ENCODE measurements around the gene FFAR2.
"Not testable (repeated sequence)": the region's sequence is repeated elsewhere in the genome, so short reads cannot be mapped to it uniquely, and the experiment has no call there.

FFAR2 gene

GRCh38 chr19:35408284-35409171 is 39.5 kb upstream of the FFAR2 start:
- Histone ChIP-seq H3K4me3 (ENCODE audit: low read depth, low read length) (no peak overlapping the region), H3K27ac (ENCODE audit: low read depth, low read length) (no peak overlapping the region), H3K4me1 (ENCODE audit: control insufficient read depth, insufficient read depth, low read length, unreplicated experiment) (no peaks in the 10 kb centered on the region), H3K27me3 (ENCODE audit: insufficient read depth, low read length) (peaks cover 37% of the 10 kb centered on the region), H3K79me2 (ENCODE audit: control insufficient read depth, insufficient read depth, low read length, unreplicated experiment) (no peaks in the 10 kb centered on the region), H3K36me3 (ENCODE audit: insufficient read depth, low read length) (no peaks in the 10 kb centered on the region), H2AFZ (ENCODE audit: low read length, unreplicated experiment) (no peak overlapping the region)

- Histone ChIP-seq H3K27me3 (ENCODE audit: insufficient read depth, low read length) (peaks cover 42% of the 10 kb centered on the region), H3K36me3 (ENCODE audit: insufficient read depth, low read length) (no peaks in the 10 kb centered on the region), H2AFZ (ENCODE audit: low read length, unreplicated experiment) (no peak overlapping the region), H3K79me2 (ENCODE audit: control insufficient read depth, insufficient read depth, low read length, unreplicated experiment) (no peaks in the 10 kb centered on the region), H3K4me3 (ENCODE audit: low read depth, low read length) (no peak overlapping the region), H3K4me1 (ENCODE audit: control insufficient read depth, insufficient read depth, low read length, unreplicated experiment) (no peaks in the 10 kb centered on the region), H3K27ac (ENCODE audit: low read depth, low read length) (no peak overlapping the region)
Observed at GRCh38 chr19:35409191-35409590, 38.9 kb upstream of the FFAR2 start.

GRCh38 chr19:35410487-35410886 is 37.6 kb upstream of the FFAR2 start:
- H3K27ac ChIP-seq (ENCODE audit: low read depth, low read length) = no peak overlapping the region
- no peaks in the 10 kb centered on the region for H3K79me2 ChIP-seq (ENCODE audit: control insufficient read depth, insufficient read depth, low read length, unreplicated experiment)
- peaks cover 50% of the 10 kb centered on the region for H3K27me3 ChIP-seq (ENCODE audit: insufficient read depth, low read length)
- H2AFZ ChIP-seq (ENCODE audit: low read length, unreplicated experiment) = no peak overlapping the region
- H3K4me1 ChIP-seq (ENCODE audit: control insufficient read depth, insufficient read depth, low read length, unreplicated experiment) = no peaks in the 10 kb centered on the region
- no peaks in the 10 kb centered on the region for H3K36me3 ChIP-seq (ENCODE audit: insufficient read depth, low read length)
- H3K4me3 ChIP-seq (ENCODE audit: low read depth, low read length) = no peak overlapping the region

- no peaks in the 10 kb centered on the region for H3K4me1 ChIP-seq (ENCODE audit: control insufficient read depth, insufficient read depth, low read length, unreplicated experiment)
- H3K4me3 ChIP-seq (ENCODE audit: low read depth, low read length) = no peak overlapping the region
- no peak overlapping the region for H2AFZ ChIP-seq (ENCODE audit: low read length, unreplicated experiment)
- H3K27me3 ChIP-seq (ENCODE audit: insufficient read depth, low read length) = peaks cover 79% of the 10 kb centered on the region
- no peak overlapping the region for H3K27ac ChIP-seq (ENCODE audit: low read depth, low read length)
- H3K79me2 ChIP-seq (ENCODE audit: control insufficient read depth, insufficient read depth, low read length, unreplicated experiment) = no peaks in the 10 kb centered on the region
- no peaks in the 10 kb centered on the region for H3K36me3 ChIP-seq (ENCODE audit: insufficient read depth, low read length)
Observed at GRCh38 chr19:35414442-35414841, 33.6 kb upstream of the FFAR2 start.

GRCh38 chr19:35416331-35416730 is 31.7 kb upstream of the FFAR2 start:
- Histone ChIP-seq H3K4me3 (ENCODE audit: low read depth, low read length) (no peak overlapping the region), H2AFZ (ENCODE audit: low read length, unreplicated experiment) (no peak overlapping the region), H3K27ac (ENCODE audit: low read depth, low read length) (no peak overlapping the region), H3K4me1 (ENCODE audit: control insufficient read depth, insufficient read depth, low read length, unreplicated experiment) (no peaks in the 10 kb centered on the region), H3K27me3 (ENCODE audit: insufficient read depth, low read length) (peaks cover 64% of the 10 kb centered on the region), H3K79me2 (ENCODE audit: control insufficient read depth, insufficient read depth, low read length, unreplicated experiment) (no peaks in the 10 kb centered on the region), H3K36me3 (ENCODE audit: insufficient read depth, low read length) (no peaks in the 10 kb centered on the region)

- no peaks in the 10 kb centered on the region for H3K36me3 ChIP-seq (ENCODE audit: insufficient read depth, low read length)
- no peak overlapping the region for H3K27ac ChIP-seq (ENCODE audit: low read depth, low read length)
- H3K4me1 ChIP-seq (ENCODE audit: control insufficient read depth, insufficient read depth, low read length, unreplicated experiment) = no peaks in the 10 kb centered on the region
- no peak overlapping the region for H2AFZ ChIP-seq (ENCODE audit: low read length, unreplicated experiment)
- H3K79me2 ChIP-seq (ENCODE audit: control insufficient read depth, insufficient read depth, low read length, unreplicated experiment) = no peaks in the 10 kb centered on the region
- peaks cover 59% of the 10 kb centered on the region for H3K27me3 ChIP-seq (ENCODE audit: insufficient read depth, low read length)
- no peak overlapping the region for H3K4me3 ChIP-seq (ENCODE audit: low read depth, low read length)
Observed at GRCh38 chr19:35417278-35417677, 30.8 kb upstream of the FFAR2 start.

GRCh38 chr19:35417713-35418534 is 30.1 kb upstream of the FFAR2 start:
- Histone ChIP-seq H3K27me3 (ENCODE audit: insufficient read depth, low read length) (peaks cover 54% of the 10 kb centered on the region), H2AFZ (ENCODE audit: low read length, unreplicated experiment) (no peak overlapping the region), H3K36me3 (ENCODE audit: insufficient read depth, low read length) (no peaks in the 10 kb centered on the region), H3K79me2 (ENCODE audit: control insufficient read depth, insufficient read depth, low read length, unreplicated experiment) (no peaks in the 10 kb centered on the region), H3K4me1 (ENCODE audit: control insufficient read depth, insufficient read depth, low read length, unreplicated experiment) (no peaks in the 10 kb centered on the region), H3K4me3 (ENCODE audit: low read depth, low read length) (no peak overlapping the region), H3K27ac (ENCODE audit: low read depth, low read length) (no peak overlapping the region)

- Histone ChIP-seq H2AFZ (ENCODE audit: low read length, unreplicated experiment) (no peak overlapping the region), H3K27ac (ENCODE audit: low read depth, low read length) (no peak overlapping the region), H3K4me1 (ENCODE audit: control insufficient read depth, insufficient read depth, low read length, unreplicated experiment) (no peaks in the 10 kb centered on the region), H3K27me3 (ENCODE audit: insufficient read depth, low read length) (peaks cover 46% of the 10 kb centered on the region), H3K4me3 (ENCODE audit: low read depth, low read length) (no peak overlapping the region), H3K36me3 (ENCODE audit: insufficient read depth, low read length) (no peaks in the 10 kb centered on the region), H3K79me2 (ENCODE audit: control insufficient read depth, insufficient read depth, low read length, unreplicated experiment) (no peaks in the 10 kb centered on the region)
Observed at GRCh38 chr19:35419046-35419445, 29.0 kb upstream of the FFAR2 start.

- Histone ChIP-seq H3K27me3 (ENCODE audit: insufficient read depth, low read length) (peaks cover 40% of the 10 kb centered on the region), H3K4me3 (ENCODE audit: low read depth, low read length) (no peak overlapping the region), H3K36me3 (ENCODE audit: insufficient read depth, low read length) (no peaks in the 10 kb centered on the region), H2AFZ (ENCODE audit: low read length, unreplicated experiment) (no peak overlapping the region), H3K79me2 (ENCODE audit: control insufficient read depth, insufficient read depth, low read length, unreplicated experiment) (no peaks in the 10 kb centered on the region), H3K4me1 (ENCODE audit: control insufficient read depth, insufficient read depth, low read length, unreplicated experiment) (no peaks in the 10 kb centered on the region), H3K27ac (ENCODE audit: low read depth, low read length) (no peak overlapping the region)
Observed at GRCh38 chr19:35419805-35420204, 28.3 kb upstream of the FFAR2 start.

GRCh38 chr19:35421362-35421761 is 26.7 kb upstream of the FFAR2 start:
- no peak overlapping the region for H2AFZ ChIP-seq (ENCODE audit: low read length, unreplicated experiment)
- no peak overlapping the region for H3K4me3 ChIP-seq (ENCODE audit: low read depth, low read length)
- H3K36me3 ChIP-seq (ENCODE audit: insufficient read depth, low read length) = no peaks in the 10 kb centered on the region
- H3K27me3 ChIP-seq (ENCODE audit: insufficient read depth, low read length) = peaks cover 28% of the 10 kb centered on the region
- H3K4me1 ChIP-seq (ENCODE audit: control insufficient read depth, insufficient read depth, low read length, unreplicated experiment) = no peaks in the 10 kb centered on the region
- no peaks in the 10 kb centered on the region for H3K79me2 ChIP-seq (ENCODE audit: control insufficient read depth, insufficient read depth, low read length, unreplicated experiment)
- no peak overlapping the region for H3K27ac ChIP-seq (ENCODE audit: low read depth, low read length)

GRCh38 chr19:35423406-35423805 is 24.7 kb upstream of the FFAR2 start:
- not testable (repeated sequence) for H2AFZ ChIP-seq (ENCODE audit: low read length, unreplicated experiment); H3K27me3 ChIP-seq (ENCODE audit: insufficient read depth, low read length); H3K27ac ChIP-seq (ENCODE audit: low read depth, low read length); H3K4me1 ChIP-seq (ENCODE audit: control insufficient read depth, insufficient read depth, low read length, unreplicated experiment); H3K36me3 ChIP-seq (ENCODE audit: insufficient read depth, low read length); H3K4me3 ChIP-seq (ENCODE audit: low read depth, low read length); H3K79me2 ChIP-seq (ENCODE audit: control insufficient read depth, insufficient read depth, low read length, unreplicated experiment)

Data from ACC112 (cell line).